H1 (cell line): Measurements from ENCODE around the gene APBA2. TPM values are rescaled to one million over a fixed set of nuclear protein-coding genes. Genes with fewer than 3 reads are reported as not detected.

Experiments used
- CTCF ChIA-PET: fragments of 300-600 bp; sonication (Branson Sonifier 250); formaldehyde crosslinking; loops from one replicate; lab custom pipeline; 2021; ENCODE audit not compliant: partially characterized antibody; lab: Charles Lee
- POLR2A ChIA-PET: fragments of 300-600 bp; sonication (Branson Sonifier 250); formaldehyde crosslinking; loops from one replicate; lab custom pipeline; 2021; ENCODE audit warnings: inconsistent platforms; ENCODE audit not compliant: partially characterized antibody; lab: Charles Lee
- DNase-seq, 2 experiments: peaks; one replicate each; pipeline versions ENCODE4 v3.0.0 to v3.0.0-alpha.2; 2010 to 2022; ENCODE audit warnings: low spot score in 2 of 2, low read depth in 1 of 2, mixed read lengths in 1 of 2
- FAIRE-seq: peaks from 2 replicates; lab custom pipeline; 2011; peaks lifted over from hg19 to GRCh38; lab: Jason Lieb, UNC
- H2AFZ ChIP-seq: 2 replicates; pipeline ENCODE4 v1.8.1; 2012; ENCODE audit warnings: low read length, inconsistent platforms
- H2AK5ac ChIP-seq: 2 replicates; pipeline ENCODE4 v1.6.1; 2013; ENCODE audit warnings: low read depth, low read length
- H2BK120ac ChIP-seq: replicated peaks from 2 replicates; pipeline ENCODE3; 2013; ENCODE audit warnings: low read depth, low read length, inconsistent platforms
- H2BK12ac ChIP-seq: 2 replicates; pipeline ENCODE4 v1.6.1; 2013; ENCODE audit warnings: low read depth, low read length
- H2BK15ac ChIP-seq: 2 replicates; pipeline ENCODE4 v1.6.1; 2013; ENCODE audit warnings: low read length
- H2BK20ac ChIP-seq: 2 replicates; pipeline ENCODE4 v1.6.1; 2013; ENCODE audit warnings: low read length
- H2BK5ac ChIP-seq: 2 replicates; pipeline ENCODE4 v1.6.1; 2013; ENCODE audit warnings: low read depth, low read length
- H3K14ac ChIP-seq: 2 replicates; pipeline ENCODE4 v1.6.1; 2013; ENCODE audit warnings: inconsistent platforms; ENCODE audit not compliant: insufficient read length
- H3K18ac ChIP-seq: 2 replicates; pipeline ENCODE4 v1.6.1; 2013; ENCODE audit warnings: low read length; ENCODE audit errors: extremely low read depth
- H3K23ac ChIP-seq: 2 replicates; pipeline ENCODE4 v1.6.1; 2013; ENCODE audit warnings: inconsistent platforms; ENCODE audit not compliant: insufficient read length
- H3K23me2 ChIP-seq: 2 replicates; pipeline ENCODE4 v1.6.1; 2013; ENCODE audit warnings: low read depth, low read length
- H3K27ac ChIP-seq: 2 replicates; pipeline ENCODE4 v1.6.1; 2011; ENCODE audit warnings: low read depth, low read length, inconsistent platforms
- H3K27me3 ChIP-seq, 4 experiments: replicated peaks in 1 of 4; 1 replicate in 1 of 4; 2 replicates in 3 of 4; pipeline versions ENCODE4 v1.6.1 to v1.8.1; 2011 to 2013; ENCODE audit warnings: low read length in 3 of 4, mild to moderate bottlenecking in 3 of 4, inconsistent platforms in 2 of 4, mixed read lengths in 2 of 4, moderate library complexity in 1 of 4; ENCODE audit not compliant: control insufficient read depth in 3 of 4, insufficient read depth in 3 of 4; ENCODE audit errors: extremely low read depth in 1 of 4
- H3K36me3 ChIP-seq, 4 experiments: 2 replicates each; pipeline versions ENCODE4 v1.6.1 to v1.8.1; 2011 to 2013; ENCODE audit warnings: mild to moderate bottlenecking in 4 of 4, low read length in 3 of 4, moderate library complexity in 2 of 4, control low read depth in 1 of 4, inconsistent platforms in 1 of 4; ENCODE audit not compliant: insufficient read depth in 4 of 4, control insufficient read depth in 2 of 4
- H3K4ac ChIP-seq: replicated peaks from 2 replicates; pipeline ENCODE3; 2013; ENCODE audit warnings: low read length, low read depth, mixed read lengths, inconsistent platforms; ENCODE audit not compliant: insufficient read length
- H3K4me1 ChIP-seq, 4 experiments: replicated peaks in 1 of 4; 1 replicate in 1 of 4; 2 replicates in 3 of 4; pipeline versions ENCODE4 v1.6.1 to v1.8.1; 2011 to 2013; ENCODE audit warnings: low read length in 3 of 4, inconsistent platforms in 2 of 4, mixed read lengths in 1 of 4; ENCODE audit not compliant: insufficient read depth in 4 of 4, control insufficient read depth in 3 of 4
- H3K4me2 ChIP-seq, 2 experiments: 2 replicates each; pipeline versions ENCODE4 v1.6.1 to v1.8.1; 2011 to 2013; ENCODE audit warnings: low read depth in 2 of 2, low read length in 2 of 2, control low read depth in 1 of 2, inconsistent platforms in 1 of 2, mild to moderate bottlenecking in 1 of 2; ENCODE audit not compliant: insufficient read depth in 1 of 2
- H3K4me3 ChIP-seq, 4 experiments: fragments of 200-600, 300-600 bp in 1 of 4; sonication (generic), shearing (Covaris generic), sonication (Bioruptor Twin) in 1 of 4; 2 replicates each; pipeline versions ENCODE4 v1.5.1 to v1.8.1; 2011 to 2016; ENCODE audit warnings: low read length in 4 of 4, low read depth in 3 of 4, control low read depth in 2 of 4, inconsistent platforms in 2 of 4, mild to moderate bottlenecking in 2 of 4, mixed read lengths in 1 of 4, moderate library complexity in 1 of 4; ENCODE audit not compliant: insufficient read depth in 2 of 4; ENCODE audit errors: extremely low read depth in 1 of 4
- H3K56ac ChIP-seq: replicated peaks from 2 replicates; pipeline ENCODE3; 2013; ENCODE audit warnings: low read depth, mild to moderate bottlenecking, mixed read lengths, low read length, inconsistent platforms; ENCODE audit not compliant: insufficient read length
- H3K79me1 ChIP-seq: 2 replicates; pipeline ENCODE4 v1.6.1; 2013; ENCODE audit warnings: low read depth, low read length, control low read depth
- H3K79me2 ChIP-seq, 2 experiments: 2 replicates each; pipeline versions ENCODE4 v1.6.1 to v1.8.1; 2012 to 2013; ENCODE audit warnings: low read length in 2 of 2, mild to moderate bottlenecking in 2 of 2, inconsistent platforms in 1 of 2; ENCODE audit not compliant: insufficient read depth in 2 of 2, control insufficient read depth in 1 of 2
- H3K9ac ChIP-seq, 4 experiments: replicated peaks in 1 of 4; 1 replicate in 1 of 4; 2 replicates in 3 of 4; pipeline versions ENCODE4 v1.6.1 to v1.8.1; 2011 to 2013; ENCODE audit warnings: low read depth in 3 of 4, low read length in 3 of 4, control low read depth in 2 of 4, mild to moderate bottlenecking in 2 of 4, moderate library complexity in 2 of 4, inconsistent platforms in 1 of 4; ENCODE audit errors: extremely low read depth in 1 of 4
- H3K9me3 ChIP-seq, 2 experiments: 2 replicates each; pipeline versions ENCODE4 v1.6.1 to v1.8.1; 2012 to 2013; ENCODE audit warnings: mild to moderate bottlenecking in 2 of 2, moderate library complexity in 2 of 2, control low read depth in 1 of 2, inconsistent platforms in 1 of 2, low read depth in 1 of 2, low read length in 1 of 2, mixed read lengths in 1 of 2; ENCODE audit not compliant: insufficient read depth in 2 of 2
- H4K20me1 ChIP-seq, 2 experiments: replicated peaks in 1 of 2; 2 replicates each; pipeline versions ENCODE3 to v1.8.1; 2011 to 2013; ENCODE audit warnings: inconsistent platforms in 2 of 2, low read length in 2 of 2, mild to moderate bottlenecking in 1 of 2; ENCODE audit not compliant: insufficient read depth in 2 of 2, control insufficient read depth in 1 of 2
- H4K5ac ChIP-seq: 2 replicates; pipeline ENCODE4 v1.6.1; 2013; ENCODE audit warnings: low read length, low read depth, mixed read lengths, inconsistent platforms; ENCODE audit not compliant: insufficient read length
- H4K8ac ChIP-seq: 2 replicates; pipeline ENCODE4 v1.8.0; 2013; ENCODE audit warnings: mild to moderate bottlenecking, moderate library complexity, low read length, inconsistent platforms; ENCODE audit not compliant: insufficient read depth; ENCODE audit errors: extremely low read depth
- H4K91ac ChIP-seq: replicated peaks from 2 replicates; pipeline ENCODE3; 2013; ENCODE audit warnings: low read length, mixed read lengths, inconsistent platforms; ENCODE audit not compliant: insufficient read length
- EP300 ChIP-seq, 2 experiments: IDR thresholded peaks; 1 replicate in 1 of 2; 2 replicates in 1 of 2; pipeline ENCODE4 v1.6.1; 2011 to 2012; ENCODE audit warnings: low read depth in 2 of 2, low read length in 2 of 2, mild to moderate bottlenecking in 2 of 2, borderline replicate concordance in 1 of 2, inconsistent platforms in 1 of 2, moderate library complexity in 1 of 2
- WGBS, 2 experiments: shearing (Covaris generic) in 1 of 2; methylation state at CpG; one replicate each; pipeline versions ENCODE4 v1.1.6 to v1.1.7; 2013 to 2015; ENCODE audit warnings: low lambda C conversion rate in 2 of 2, mixed read lengths in 2 of 2, inconsistent platforms in 1 of 2, low coverage in 1 of 2, missing lambda C conversion rate in 1 of 2; ENCODE audit not compliant: insufficient replicate concordance in 2 of 2, insufficient coverage in 1 of 2, insufficient read length in 1 of 2; ENCODE audit errors: extremely low coverage in 1 of 2, missing lambda C conversion rate in 1 of 2; 5-methylcytosine and 5-hydroxymethylcytosine counted together
- polyA plus RNA-seq, 7 experiments: library from polyadenylated mRNA; depleted of rRNA in 3 of 7; stranded (reverse) in 5 of 7; unstranded in 2 of 7; fragments of >200 nt in 5 of 7; fragments of 200-250 nt in 2 of 7; gene quantifications; 1 replicate in 5 of 7; 2 replicates in 1 of 7; 4 replicates in 1 of 7; pipeline versions ENCODE4 v1.2.1 to v1.2.3, GENCODE V29; 2011 to 2013; ENCODE audit warnings: missing spikeins in 2 of 7, mixed read lengths in 2 of 7
- total RNA-seq: library from RNA; stranded (reverse); fragmentation: NEBNext Ultra II Directional; extraction: Animal tissue kit (Norgen Biotek cat#: 25700); gene quantifications from 2 replicates; pipeline ENCODE4 v1.2.1, GENCODE V29; 2021

The APBA2 gene
- total and polyA plus RNA-seq, 2 of the 8 experiments (the other 6 are each of a cell fraction or from before 2014, with no cell fraction given) = 15.5 to 19.0 TPM

- TF ChIP-seq EP300 (IDR thresholded peaks at IDR 0.05; ENCODE audit: borderline replicate concordance in 1 of 2, low read depth in 2 of 2, low read length in 2 of 2) = no peak
- Histone ChIP-seq H4K20me1 (no peaks in the 10 kb centered on the region), H3K23ac (no peak overlapping the region), H2BK120ac (no peak overlapping the region), H4K91ac (no peak overlapping the region), H2BK20ac (no peak overlapping the region), H3K4me1 (peaks cover 0 to 3% (median 2%) of the 10 kb centered on the region in 4 experiments; a peak in 2 of 7 replicates), H2BK5ac (no peak overlapping the region), H3K79me1 (no peaks in the 10 kb centered on the region), H4K8ac (no peak overlapping the region), H3K27ac (no peak overlapping the region), H3K4me2 (no peak overlapping the region), H3K23me2 (no peaks in the 10 kb centered on the region), H2AK5ac (no peak overlapping the region), H3K4me3 (no peak overlapping the region), H3K27me3 (no peaks in the 10 kb centered on the region), H3K79me2 (no peaks in the 10 kb centered on the region), H2AFZ (no peak overlapping the region), H3K18ac (no peak overlapping the region), H3K9ac (no peak overlapping the region), H2BK15ac (no peak overlapping the region), H3K4ac (no peak overlapping the region), H3K36me3 (no peaks in the 10 kb centered on the region), H3K56ac (no peak overlapping the region), H2BK12ac (no peak overlapping the region), H3K14ac (no peak overlapping the region), H4K5ac (no peak overlapping the region), H3K9me3 (no peaks in the 10 kb centered on the region)
- CTCF ChIA-PET = interaction anchor here (0.9 to 8.8 kb wide), 4 partner anchors 9 to 110 kb away, joined by 3 to 90 read pairs (median 4); no protein-coding TSS in a partner anchor
- FAIRE-seq = no peak
- POLR2A ChIA-PET = no interaction called here
- DNase-seq = no peak
- 95% methylated on average over 2 of the region's 2 CpGs; no CpG with 5 or more reads in 1 of the 2 experiments for WGBS, 2 experiments
These were observed 208.9 kb downstream of the APBA2 start for GRCh38 chr15:29094711-29095110.
